ENCODE measurements around the gene PINLYP.
"Not testable (repeated sequence)": the region's sequence is repeated elsewhere in the genome, so short reads cannot be mapped to it uniquely, and the experiment has no call there.

PINLYP gene

GRCh38 chr19:43597876-43598275 is 22.3 kb downstream of the PINLYP start:
- Mint-ChIP-seq H3K4me3 (peak overlapping the region; percentile 99), H3K36me3 (ENCODE audit: low read depth) (peaks cover 21% of the 10 kb centered on the region), H3K27me3 (ENCODE audit: low read depth) (no peaks in the 10 kb centered on the region), H3K9me3 (no peaks in the 10 kb centered on the region), H3K4me1 (ENCODE audit: low read depth) (peaks cover 26% of the 10 kb centered on the region), H3K27ac (peak overlapping the region; percentile 96)
- no peak for DNase-seq (ENCODE audit: low spot score)

DNA sequence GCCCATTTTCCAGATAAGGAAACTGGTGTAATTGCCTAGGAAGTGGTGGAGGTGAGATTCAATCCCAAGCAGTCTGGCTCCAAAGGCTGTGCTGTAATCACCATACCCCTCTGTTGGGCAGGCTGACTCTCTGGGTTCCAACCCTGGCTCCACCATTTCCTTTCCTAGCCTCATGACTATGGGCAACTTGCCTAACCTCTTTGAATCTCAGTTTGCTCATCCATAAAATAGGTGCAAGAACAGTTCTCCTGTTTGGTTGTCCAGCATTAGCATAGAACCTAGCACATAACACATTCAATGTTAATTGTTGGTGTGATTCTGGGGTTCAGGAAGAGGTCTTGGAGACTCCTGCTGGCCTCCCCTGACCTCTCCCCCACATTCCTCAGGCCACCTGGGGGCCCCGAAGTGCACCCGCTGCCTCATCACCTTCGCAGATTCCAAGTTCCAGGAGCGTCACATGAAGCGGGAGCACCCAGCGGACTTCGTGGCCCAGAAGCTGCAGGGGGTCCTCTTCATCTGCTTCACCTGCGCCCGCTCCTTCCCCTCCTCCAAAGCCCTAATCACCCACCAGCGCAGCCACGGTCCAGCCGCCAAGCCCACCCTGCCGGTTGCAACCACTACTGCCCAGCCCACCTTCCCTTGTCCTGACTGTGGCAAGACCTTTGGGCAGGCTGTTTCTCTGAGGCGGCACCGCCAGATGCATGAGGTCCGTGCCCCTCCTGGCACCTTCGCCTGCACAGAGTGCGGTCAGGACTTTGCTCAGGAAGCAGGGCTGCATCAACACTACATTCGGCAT is 23.0 kb downstream of the PINLYP start:
- no peak for DNase-seq (ENCODE audit: low spot score)
- H3K36me3 Mint-ChIP-seq (ENCODE audit: low read depth), result peaks cover 16% of the 10 kb centered on the region
- H3K9me3 Mint-ChIP-seq, result no peaks in the 10 kb centered on the region
- peaks cover 23% of the 10 kb centered on the region for H3K4me1 Mint-ChIP-seq (ENCODE audit: low read depth)
- peak overlapping the region; percentile 99 for H3K4me3 Mint-ChIP-seq
- H3K27ac Mint-ChIP-seq, result no peak overlapping the region
- H3K27me3 Mint-ChIP-seq (ENCODE audit: low read depth), result no peaks in the 10 kb centered on the region

DNA sequence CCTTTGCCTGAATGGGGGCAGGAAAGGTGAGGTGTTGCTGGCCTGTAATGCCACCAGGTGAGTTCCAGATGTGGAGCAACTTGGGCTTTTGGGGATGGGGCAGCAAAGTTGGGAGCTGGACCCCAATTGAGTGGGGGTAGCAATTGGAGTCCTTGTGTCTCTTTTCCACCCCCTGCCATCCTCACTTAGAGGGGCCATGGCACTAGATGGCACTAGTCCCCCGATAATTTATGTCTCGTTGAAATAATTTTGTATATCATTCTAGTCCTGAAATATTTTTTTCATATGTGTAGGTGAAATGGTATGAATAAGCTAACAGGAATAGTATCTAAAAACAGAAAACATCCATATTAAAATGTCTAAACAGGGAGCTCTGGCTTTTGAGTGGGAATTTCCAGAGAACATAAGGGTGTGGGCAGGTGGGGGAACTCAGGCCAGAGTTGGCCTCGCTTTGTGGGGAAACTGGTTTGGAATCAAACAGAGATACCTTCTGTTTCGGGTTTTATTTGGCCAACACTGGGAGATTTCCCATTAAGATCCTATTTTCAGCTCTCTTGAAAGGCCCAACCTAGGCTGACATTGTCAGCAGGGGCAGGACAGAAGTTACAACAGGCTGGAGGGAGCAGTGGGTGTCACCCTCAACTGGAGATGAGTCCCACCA is 24.2 kb downstream of the PINLYP start:
- Mint-ChIP-seq H3K36me3 (ENCODE audit: low read depth) (peaks cover 14% of the 10 kb centered on the region), H3K4me3 (no peak overlapping the region), H3K27ac (no peak overlapping the region), H3K4me1 (ENCODE audit: low read depth) (peaks cover 20% of the 10 kb centered on the region), H3K9me3 (no peaks in the 10 kb centered on the region), H3K27me3 (ENCODE audit: low read depth) (no peaks in the 10 kb centered on the region)
- DNase-seq (ENCODE audit: low spot score), result no peak

DNA sequence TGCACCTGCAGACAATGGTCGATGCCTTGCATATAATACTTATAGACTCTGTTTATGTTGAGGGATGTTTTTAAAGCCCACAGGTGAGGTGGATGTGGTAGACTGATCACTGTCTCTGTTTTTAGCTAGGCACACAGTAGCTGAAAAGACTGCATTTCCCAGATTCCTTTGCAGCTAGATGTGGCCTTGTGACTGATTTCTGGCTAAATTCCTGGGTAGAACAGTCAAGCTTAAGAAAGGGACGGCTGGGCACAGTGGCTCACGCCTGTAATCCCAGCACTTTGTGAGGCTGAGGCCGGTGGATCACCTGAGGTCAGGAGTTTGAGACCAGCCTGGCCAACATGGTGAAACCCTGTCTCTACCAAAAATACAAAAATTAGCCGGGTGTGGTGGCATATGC is 24.7 kb downstream of the PINLYP start:
- H3K36me3 Mint-ChIP-seq (ENCODE audit: low read depth), result peaks cover 14% of the 10 kb centered on the region
- H3K9me3 Mint-ChIP-seq; H3K27me3 Mint-ChIP-seq (ENCODE audit: low read depth); H3K27ac Mint-ChIP-seq; DNase-seq (ENCODE audit: low spot score); H3K4me3 Mint-ChIP-seq: not testable (repeated sequence)
- peaks cover 20% of the 10 kb centered on the region for H3K4me1 Mint-ChIP-seq (ENCODE audit: low read depth)

DNA sequence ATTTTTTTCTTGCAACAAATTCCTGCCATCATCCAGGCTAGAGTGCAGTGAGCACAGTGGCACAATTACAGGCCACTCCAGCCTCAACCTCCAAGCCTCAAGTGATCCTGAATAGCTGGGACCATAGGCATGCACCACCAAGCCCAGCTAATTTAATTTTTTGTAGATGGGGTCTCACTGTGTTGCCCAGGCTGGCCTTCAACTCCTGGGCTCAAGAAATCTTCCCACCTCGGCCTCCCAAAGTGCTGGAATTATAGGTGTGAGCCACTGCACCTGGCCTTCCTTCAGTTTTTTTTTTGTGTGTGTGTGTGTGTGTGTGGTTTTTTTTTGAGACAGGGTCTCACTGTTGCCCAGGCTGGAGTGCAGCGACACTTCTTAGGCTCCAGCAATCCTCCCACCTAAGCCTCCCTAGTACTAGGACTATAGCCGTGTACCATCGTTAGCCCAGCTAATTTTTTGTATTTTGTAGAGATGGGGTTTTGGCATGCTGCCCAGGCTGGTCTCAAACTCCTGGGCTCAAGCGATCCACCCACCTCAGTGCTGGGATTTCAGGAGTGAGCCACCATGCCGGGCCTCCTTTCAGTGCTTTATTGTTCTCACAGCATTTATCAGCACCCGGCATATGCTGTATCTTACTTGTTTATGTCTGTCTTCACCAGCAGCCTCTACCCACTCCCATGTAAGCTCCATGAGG is 30.4 kb downstream of the PINLYP start:
- Mint-ChIP-seq H3K27me3 (ENCODE audit: low read depth) (no peaks in the 10 kb centered on the region), H3K4me1 (ENCODE audit: low read depth) (no peaks in the 10 kb centered on the region), H3K36me3 (ENCODE audit: low read depth) (peaks cover 2% of the 10 kb centered on the region), H3K27ac (no peak overlapping the region), H3K4me3 (no peak overlapping the region), H3K9me3 (no peaks in the 10 kb centered on the region)
- no peak for DNase-seq (ENCODE audit: low spot score)

DNA sequence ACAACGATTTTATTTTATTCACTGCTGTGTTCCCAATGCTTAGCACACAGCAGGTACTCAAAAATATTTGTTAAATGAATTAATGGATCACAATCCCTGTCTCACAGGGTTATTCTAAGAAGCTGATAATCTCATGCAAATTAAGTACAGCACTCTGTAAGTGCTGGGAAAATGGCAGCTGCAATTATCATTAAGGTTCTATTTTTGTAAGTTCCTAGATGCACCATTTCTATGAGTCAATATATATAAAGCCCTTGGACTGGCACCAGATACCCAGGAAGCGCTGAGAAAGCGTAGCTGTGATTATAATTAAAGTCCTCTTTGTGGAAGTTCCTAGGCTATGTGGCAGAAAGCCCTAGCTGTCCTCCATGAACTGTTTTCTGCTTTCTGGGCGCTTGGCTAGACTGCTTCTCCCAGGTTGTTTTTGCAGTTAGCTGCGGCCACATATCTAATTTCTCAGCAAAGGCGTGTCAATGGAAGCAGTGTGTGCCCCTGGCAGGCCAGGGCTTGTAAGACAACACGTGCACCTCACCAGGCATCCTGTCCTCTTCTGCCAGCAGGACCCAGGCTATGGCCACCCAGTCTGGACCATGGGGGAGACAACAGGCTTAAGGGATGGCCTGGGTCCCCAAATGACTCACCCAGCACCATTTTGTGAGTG is 31.1 kb downstream of the PINLYP start:
- no peaks in the 10 kb centered on the region for H3K4me1 Mint-ChIP-seq (ENCODE audit: low read depth)
- H3K36me3 Mint-ChIP-seq (ENCODE audit: low read depth), result no peaks in the 10 kb centered on the region
- H3K27ac Mint-ChIP-seq, result no peak overlapping the region
- no peak for DNase-seq (ENCODE audit: low spot score)
- H3K9me3 Mint-ChIP-seq, result no peaks in the 10 kb centered on the region
- H3K27me3 Mint-ChIP-seq (ENCODE audit: low read depth), result no peaks in the 10 kb centered on the region
- no peak overlapping the region for H3K4me3 Mint-ChIP-seq

- Mint-ChIP-seq H3K4me3 (no peak overlapping the region), H3K36me3 (ENCODE audit: low read depth) (peaks cover 5% of the 10 kb centered on the region), H3K9me3 (no peaks in the 10 kb centered on the region), H3K4me1 (ENCODE audit: low read depth) (no peaks in the 10 kb centered on the region), H3K27ac (no peak overlapping the region), H3K27me3 (ENCODE audit: low read depth) (no peaks in the 10 kb centered on the region)
- no peak for DNase-seq (ENCODE audit: low spot score)
Observed at GRCh38 chr19:43607238-43608205, 31.9 kb downstream of the PINLYP start.

GRCh38 chr19:43609872-43610271 is 34.3 kb downstream of the PINLYP start:
- Mint-ChIP-seq H3K27ac (no peak overlapping the region), H3K36me3 (ENCODE audit: low read depth) (peaks cover 11% of the 10 kb centered on the region), H3K4me1 (ENCODE audit: low read depth) (no peaks in the 10 kb centered on the region), H3K9me3 (no peaks in the 10 kb centered on the region), H3K4me3 (no peak overlapping the region), H3K27me3 (ENCODE audit: low read depth) (no peaks in the 10 kb centered on the region)
- DNase-seq (ENCODE audit: low spot score), result no peak

- Mint-ChIP-seq H3K4me1 (ENCODE audit: low read depth) (peaks cover under 1% of the 10 kb centered on the region), H3K4me3 (no peak overlapping the region), H3K27me3 (ENCODE audit: low read depth) (no peaks in the 10 kb centered on the region), H3K36me3 (ENCODE audit: low read depth) (peaks cover 11% of the 10 kb centered on the region), H3K9me3 (no peaks in the 10 kb centered on the region), H3K27ac (no peak overlapping the region)
- DNase-seq (ENCODE audit: low spot score), result no peak
Observed at GRCh38 chr19:43610493-43610892, 34.9 kb downstream of the PINLYP start.

DNA sequence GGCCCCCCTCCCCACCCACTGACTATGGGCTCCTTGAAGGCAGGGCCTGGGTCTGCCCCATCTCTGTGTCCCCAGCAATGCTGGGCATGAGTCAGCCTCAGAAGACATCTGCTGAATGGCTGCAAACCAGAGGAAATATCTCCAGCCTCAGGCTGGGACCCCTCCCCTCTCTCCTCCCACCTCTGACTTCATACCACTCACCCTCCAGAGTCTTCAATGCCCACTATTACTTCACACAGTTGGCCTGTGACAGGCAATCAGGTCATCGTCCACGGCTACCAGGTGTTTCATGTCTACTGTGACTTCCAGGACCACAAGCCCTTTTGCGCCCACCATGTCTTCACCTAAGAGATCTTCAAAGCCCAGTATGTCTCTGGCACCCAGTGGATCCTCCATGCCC is 36.2 kb downstream of the PINLYP start, which contains the start of gene SRRM5:
Gene SRRM5, plus strand, starts transcription at position 301 of the 400 bp plus-strand sequence. Its CDS starts 34 bp downstream, at position 335.
- no peak within 1 kb of the TSS for H3K4me3 Mint-ChIP-seq

GRCh38 chr19:43612374-43612773 is 36.8 kb downstream of the PINLYP start:
- H3K27ac Mint-ChIP-seq, result no peak overlapping the region
- no peaks in the 10 kb centered on the region for H3K9me3 Mint-ChIP-seq
- H3K27me3 Mint-ChIP-seq (ENCODE audit: low read depth), result no peaks in the 10 kb centered on the region
- no peak for DNase-seq (ENCODE audit: low spot score)
- peaks cover 4% of the 10 kb centered on the region for H3K4me1 Mint-ChIP-seq (ENCODE audit: low read depth)
- peaks cover 11% of the 10 kb centered on the region for H3K36me3 Mint-ChIP-seq (ENCODE audit: low read depth)
- no peak overlapping the region for H3K4me3 Mint-ChIP-seq

More for the DNA sequence above, 36.2 kb downstream of the PINLYP start, which contains the start of gene SRRM5:
- no peak within 1 kb of the TSS for H3K27ac Mint-ChIP-seq
- DNase-seq (ENCODE audit: low spot score), result no peak
- H3K4me1 Mint-ChIP-seq (ENCODE audit: low read depth), result peaks cover 4% of the 10 kb centered on the region
- H3K27me3 Mint-ChIP-seq (ENCODE audit: low read depth), result no peaks in the 10 kb centered on the region
- H3K9me3 Mint-ChIP-seq, result no peaks in the 10 kb centered on the region
- peaks cover 11% of the 10 kb centered on the region for H3K36me3 Mint-ChIP-seq (ENCODE audit: low read depth)

DNA sequence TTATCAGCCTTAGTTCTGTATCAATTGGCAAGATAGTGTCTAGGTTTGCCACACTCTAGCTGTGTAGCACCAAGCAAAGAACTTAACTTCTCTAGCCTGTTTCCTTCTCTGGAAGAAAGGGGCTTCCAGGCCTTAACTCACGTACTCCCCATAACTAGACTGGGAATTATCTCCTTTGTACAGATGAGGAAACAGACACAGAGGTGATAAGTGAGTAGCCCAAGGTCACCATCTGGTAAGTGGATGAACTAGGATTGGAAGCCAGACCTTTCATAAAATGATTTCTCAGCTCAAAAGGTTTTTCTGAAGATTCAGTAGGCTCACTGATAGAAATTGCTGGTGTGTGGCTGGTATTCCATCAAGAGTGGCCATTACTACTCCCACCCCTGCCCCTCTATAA is 40.7 kb downstream of the PINLYP start:
- H3K27ac Mint-ChIP-seq, result no peak overlapping the region
- no peak for DNase-seq (ENCODE audit: low spot score)
- H3K4me1 Mint-ChIP-seq (ENCODE audit: low read depth), result peaks cover 16% of the 10 kb centered on the region
- H3K9me3 Mint-ChIP-seq, result no peaks in the 10 kb centered on the region
- H3K27me3 Mint-ChIP-seq (ENCODE audit: low read depth), result no peaks in the 10 kb centered on the region
- H3K36me3 Mint-ChIP-seq (ENCODE audit: low read depth), result peaks cover 12% of the 10 kb centered on the region
- H3K4me3 Mint-ChIP-seq, result no peak overlapping the region

DNA sequence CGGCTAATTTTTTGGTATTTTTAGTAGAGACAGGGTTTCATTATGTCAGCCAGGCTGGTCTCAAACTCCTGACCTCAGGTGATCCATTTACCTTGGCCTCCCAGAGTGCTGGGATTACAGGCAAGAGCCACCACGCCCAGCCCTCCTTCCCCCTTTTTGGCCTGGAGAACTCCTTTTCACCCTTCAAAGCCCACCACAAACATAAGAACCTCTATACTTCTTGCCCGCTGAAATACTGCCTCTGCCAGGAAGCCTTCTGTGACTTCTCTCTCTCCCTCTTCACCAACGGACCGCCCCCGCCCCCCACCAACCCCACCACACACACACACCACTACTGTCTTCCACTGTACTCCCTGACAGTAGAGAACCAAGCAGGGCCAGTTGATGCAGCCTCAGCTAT is 41.4 kb downstream of the PINLYP start:
- Mint-ChIP-seq H3K27me3 (ENCODE audit: low read depth) (no peaks in the 10 kb centered on the region), H3K36me3 (ENCODE audit: low read depth) (peaks cover 9% of the 10 kb centered on the region), H3K9me3 (no peaks in the 10 kb centered on the region), H3K4me3 (no peak overlapping the region), H3K4me1 (ENCODE audit: low read depth) (peaks cover 16% of the 10 kb centered on the region), H3K27ac (no peak overlapping the region)
- no peak for DNase-seq (ENCODE audit: low spot score)

All from T-helper 2 cell treated with Interferon-gamma antibody and Interleukin-4, amounts not matched to agents 5 μg/mL and 100 μg/mL, for 36 hours (primary cell).